NB4 (cell line): ENCODE measurements around the gene SFTPA1.
"Not testable (repeated sequence)": the region's sequence is repeated elsewhere in the genome, so short reads cannot be mapped to it uniquely, and the experiment has no call there.

Experiments
- DNase-seq: peaks from one replicate; pipeline ENCODE4 v3.0.0; 2010; ENCODE audit warnings: low read depth
- H3K4me3 ChIP-seq: one replicate; pipeline ENCODE4 v1.5.1; 2011; ENCODE audit warnings: mild to moderate bottlenecking, low read depth, low read length, moderate library complexity
- MYC ChIP-seq: IDR thresholded peaks from 2 replicates; pipeline ENCODE4 v1.6.1; 2011; ENCODE audit warnings: low read depth, low read length
- POLR2A ChIP-seq: IDR thresholded peaks from 2 replicates; pipeline ENCODE4 v1.6.1; 2011; ENCODE audit warnings: mild to moderate bottlenecking; ENCODE audit not compliant: insufficient read length; ENCODE audit errors: extremely low read depth
- TF ChIP-seq, protein P1 (sequence below): IDR thresholded peaks from 2 replicates; pipeline ENCODE4 v1.6.1; 2011; ENCODE audit warnings: low read depth, low read length
- TF ChIP-seq, protein P2 (sequence below): IDR thresholded peaks from one replicate; pipeline ENCODE4 v1.5.1; 2012; ENCODE audit warnings: low read depth, low read length

Gene SFTPA1

DNA sequence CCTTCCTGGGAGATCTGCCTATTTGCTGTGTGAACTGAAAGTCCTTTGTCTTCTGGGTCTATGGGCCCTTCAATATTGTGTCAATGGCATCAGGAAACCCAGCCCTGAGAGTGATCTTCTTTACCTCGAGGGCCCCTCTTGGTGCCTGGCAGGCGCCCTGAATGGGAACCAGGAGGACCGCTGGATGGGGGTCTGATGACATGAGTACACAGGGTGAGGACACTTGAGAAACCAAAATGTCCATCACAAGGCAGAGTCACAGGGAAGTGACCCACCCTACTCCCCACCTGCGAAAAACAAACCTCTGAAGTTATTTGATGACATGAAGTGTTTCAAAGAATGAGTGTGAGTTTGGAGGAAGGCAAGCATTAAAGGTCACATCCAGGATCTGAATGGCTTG, 17.3 kb downstream of the SFTPA1 start:
- no peak for TF ChIP-seq POLR2A
- TF ChIP-seq, protein P1, sequence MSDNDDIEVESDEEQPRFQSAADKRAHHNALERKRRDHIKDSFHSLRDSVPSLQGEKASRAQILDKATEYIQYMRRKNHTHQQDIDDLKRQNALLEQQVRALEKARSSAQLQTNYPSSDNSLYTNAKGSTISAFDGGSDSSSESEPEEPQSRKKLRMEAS: no peak
- TF ChIP-seq, protein P2, sequence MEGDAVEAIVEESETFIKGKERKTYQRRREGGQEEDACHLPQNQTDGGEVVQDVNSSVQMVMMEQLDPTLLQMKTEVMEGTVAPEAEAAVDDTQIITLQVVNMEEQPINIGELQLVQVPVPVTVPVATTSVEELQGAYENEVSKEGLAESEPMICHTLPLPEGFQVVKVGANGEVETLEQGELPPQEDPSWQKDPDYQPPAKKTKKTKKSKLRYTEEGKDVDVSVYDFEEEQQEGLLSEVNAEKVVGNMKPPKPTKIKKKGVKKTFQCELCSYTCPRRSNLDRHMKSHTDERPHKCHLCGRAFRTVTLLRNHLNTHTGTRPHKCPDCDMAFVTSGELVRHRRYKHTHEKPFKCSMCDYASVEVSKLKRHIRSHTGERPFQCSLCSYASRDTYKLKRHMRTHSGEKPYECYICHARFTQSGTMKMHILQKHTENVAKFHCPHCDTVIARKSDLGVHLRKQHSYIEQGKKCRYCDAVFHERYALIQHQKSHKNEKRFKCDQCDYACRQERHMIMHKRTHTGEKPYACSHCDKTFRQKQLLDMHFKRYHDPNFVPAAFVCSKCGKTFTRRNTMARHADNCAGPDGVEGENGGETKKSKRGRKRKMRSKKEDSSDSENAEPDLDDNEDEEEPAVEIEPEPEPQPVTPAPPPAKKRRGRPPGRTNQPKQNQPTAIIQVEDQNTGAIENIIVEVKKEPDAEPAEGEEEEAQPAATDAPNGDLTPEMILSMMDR: no peak
- no peak for TF ChIP-seq MYC
- H3K4me3 ChIP-seq: no peak overlapping the region
- DNase-seq: no peak

GRCh38 chr10:79628988-79629954, 18.5 kb downstream of the SFTPA1 start:
- DNase-seq: peak; percentile 24
- TF ChIP-seq MYC (0 out of 2 replicates have a peak, but pooled peaks have one; percentile 20), POLR2A (no peak)
- TF ChIP-seq, protein P1: 0 out of 2 replicates have a peak, but pooled peaks have one; percentile 14
- TF ChIP-seq, protein P2: no peak
- no peak overlapping the region for H3K4me3 ChIP-seq

DNA sequence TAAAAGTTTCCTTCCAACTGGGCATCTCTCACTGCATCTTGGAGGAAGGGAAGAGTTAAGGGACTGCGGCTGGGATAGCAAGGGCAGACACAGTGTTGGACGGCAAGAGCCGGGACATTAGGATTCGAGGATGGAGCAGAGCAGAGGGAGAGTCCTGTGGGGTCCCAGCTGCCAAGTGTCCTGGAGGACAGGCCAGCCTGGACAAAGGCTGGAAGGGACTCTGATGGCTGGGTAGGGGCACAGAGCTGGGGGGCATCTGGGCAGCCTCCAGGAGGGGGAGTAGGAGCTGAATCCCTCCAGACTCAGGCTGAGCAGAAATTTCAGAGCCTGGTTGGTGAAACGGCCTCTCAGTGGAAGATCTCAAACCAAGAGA, 19.2 kb downstream of the SFTPA1 start:
- DNase-seq: no peak
- H3K4me3 ChIP-seq: no peak overlapping the region
- TF ChIP-seq MYC (no peak), POLR2A (no peak)
- TF ChIP-seq, protein P1: no peak
- TF ChIP-seq, protein P2: no peak

DNA sequence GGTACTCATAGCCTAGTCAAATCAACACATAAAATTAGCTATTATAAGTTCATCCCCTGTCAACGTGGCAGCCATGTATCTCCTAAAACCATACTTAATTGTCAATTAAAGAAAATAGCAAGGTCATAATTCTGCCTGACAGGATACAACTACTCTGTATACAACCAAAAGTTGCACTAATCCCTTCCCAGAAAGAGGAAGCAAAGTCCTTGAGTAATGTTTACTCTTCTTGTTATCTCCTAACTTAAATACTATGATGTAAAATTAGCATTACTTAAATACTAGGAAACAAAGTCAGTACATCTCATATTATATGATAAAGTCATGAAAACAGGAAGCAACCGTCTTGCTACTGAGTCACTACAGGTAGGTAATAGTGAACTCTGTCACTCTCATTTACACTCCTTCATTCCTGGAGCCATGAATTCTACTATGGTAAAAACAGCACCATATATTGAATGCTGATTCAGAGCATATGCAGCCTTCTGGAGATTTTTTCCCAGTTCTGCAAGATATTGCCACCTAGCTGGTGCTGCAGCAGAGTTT, 26.0 kb downstream of the SFTPA1 start:
- not testable (repeated sequence) for H3K4me3 ChIP-seq, DNase-seq

- no peak for DNase-seq
- no peak overlapping the region for H3K4me3 ChIP-seq
- TF ChIP-seq, protein P1: no peak
- TF ChIP-seq POLR2A: no peak
Measured at GRCh38 chr10:79638318-79638717, 27.6 kb downstream of the SFTPA1 start.

DNA sequence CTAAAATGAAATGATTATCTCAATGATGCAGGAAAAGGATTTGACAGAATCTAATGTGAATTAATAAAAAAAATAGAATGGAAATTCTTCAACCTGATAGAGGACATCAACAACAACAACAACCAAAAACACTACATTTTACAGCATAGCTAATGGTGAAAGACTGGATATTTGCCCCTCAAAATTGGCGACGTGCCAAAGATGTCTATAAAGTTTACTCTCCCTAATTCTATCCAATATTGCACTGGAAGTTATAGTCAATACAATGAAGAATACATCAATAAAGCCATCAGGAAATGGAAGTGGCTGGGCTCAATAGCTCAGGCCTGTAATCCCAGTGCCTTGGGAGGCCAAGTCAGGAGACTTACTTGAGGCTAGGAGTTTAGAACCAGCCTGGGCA, 42.0 kb downstream of the SFTPA1 start:
- DNase-seq: not testable (repeated sequence)

GRCh38 chr10:79663287-79663686, 52.5 kb downstream of the SFTPA1 start:
- not testable (repeated sequence) for DNase-seq, H3K4me3 ChIP-seq

More for the DNA sequence above, 42.0 kb downstream of the SFTPA1 start:
- not testable (repeated sequence) for H3K4me3 ChIP-seq

DNA sequence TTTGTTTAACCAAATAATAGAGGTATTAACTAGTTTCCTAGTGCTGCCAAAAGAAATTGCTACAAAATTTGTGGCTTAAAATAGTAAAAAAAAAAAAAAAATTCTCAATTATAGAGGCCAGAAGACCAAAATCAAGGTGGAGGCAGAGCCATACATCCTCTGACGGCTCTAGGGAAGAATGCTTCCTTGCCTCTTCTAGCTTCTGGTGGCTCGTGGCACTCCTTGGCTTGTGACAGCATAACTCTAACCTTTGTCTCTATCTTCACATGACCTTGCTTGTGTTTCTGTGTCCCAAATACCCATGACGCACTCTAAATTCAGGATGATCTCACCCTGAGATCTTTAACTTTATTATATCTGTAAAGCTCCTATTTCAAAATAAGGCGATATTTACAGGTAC, 53.9 kb downstream of the SFTPA1 start:
- not testable (repeated sequence) for H3K4me3 ChIP-seq

More for the DNA sequence above, 53.9 kb downstream of the SFTPA1 start:
- not testable (repeated sequence) for DNase-seq
